ENCODE data around the gene SCN2A.
"Not testable (repeated sequence)": the region's sequence is repeated elsewhere in the genome, so short reads cannot be mapped to it uniquely, and the experiment has no call there.

SCN2A gene

DNA sequence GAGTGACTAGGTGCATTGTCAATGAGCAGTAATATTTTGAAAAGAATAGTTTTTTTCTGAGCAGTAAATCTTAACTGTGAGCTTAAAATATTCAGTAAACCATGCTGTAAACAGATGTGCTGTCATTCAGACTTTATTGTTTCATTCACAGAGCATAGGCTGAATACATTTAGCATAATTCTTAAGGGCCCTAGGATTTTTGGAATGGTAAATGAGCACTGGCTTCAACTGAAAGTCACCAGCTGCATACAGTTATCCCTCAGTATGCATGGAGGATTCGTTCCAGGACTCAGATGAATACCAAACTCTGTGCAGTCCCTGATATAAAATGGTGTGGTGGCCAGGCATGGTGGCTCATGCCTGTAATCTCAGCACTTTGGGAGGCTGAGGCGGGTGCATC is 21.1 kb downstream of the SCN2A start:
- not testable (repeated sequence) for H3K9me3 ChIP-seq (replicated peaks in 1 of 2; ENCODE audit: control insufficient read depth in 2 of 2, insufficient read depth in 1 of 2, low read depth in 1 of 2, low read length in 2 of 2); H3K79me1 ChIP-seq (ENCODE audit: low read depth, low read length); H2BK5ac ChIP-seq (ENCODE audit: low read length); H3K27me3 ChIP-seq (ENCODE audit: control insufficient read depth in 3 of 3, insufficient read depth in 3 of 3, low read depth in 1 of 3, low read length in 3 of 3); H2BK12ac ChIP-seq (ENCODE audit: low read length); H3K4ac ChIP-seq (ENCODE audit: low read length); H2BK15ac ChIP-seq (ENCODE audit: low read length); H3K9ac ChIP-seq (ENCODE audit: low read depth, low read length, poor library complexity); H2BK120ac ChIP-seq (ENCODE audit: low read depth, low read length); H3K27ac ChIP-seq (replicated peaks; ENCODE audit: low read length); H3K18ac ChIP-seq (ENCODE audit: low read length); H3K4me1 ChIP-seq (ENCODE audit: control insufficient read depth in 2 of 2, insufficient read depth in 1 of 2, low read depth in 1 of 2, low read length in 2 of 2); H3K23ac ChIP-seq (ENCODE audit: low read depth, low read length, poor library complexity); H3K36me3 ChIP-seq (replicated peaks in 1 of 2; ENCODE audit: control insufficient read depth in 2 of 2, insufficient read depth in 2 of 2, low read length in 2 of 2); DNase-seq (ENCODE audit: low spot score); H2AK5ac ChIP-seq (ENCODE audit: low read depth, low read length); H2AFZ ChIP-seq (ENCODE audit: low read length); H3K14ac ChIP-seq (ENCODE audit: low read length); H3K4me3 ChIP-seq (ENCODE audit: low read length in 2 of 2); H3K4me2 ChIP-seq (ENCODE audit: insufficient read depth, low read length, poor library complexity, severe bottlenecking); H4K8ac ChIP-seq (ENCODE audit: low read depth, low read length); H4K91ac ChIP-seq (ENCODE audit: low read depth, low read length, poor library complexity)
- no CpG with 5 or more reads among the region's 2 CpGs for WGBS, 2 donors (ENCODE audit: extremely low coverage in 2 of 2, insufficient read length in 2 of 2, insufficient replicate concordance in 1 of 2)

DNA sequence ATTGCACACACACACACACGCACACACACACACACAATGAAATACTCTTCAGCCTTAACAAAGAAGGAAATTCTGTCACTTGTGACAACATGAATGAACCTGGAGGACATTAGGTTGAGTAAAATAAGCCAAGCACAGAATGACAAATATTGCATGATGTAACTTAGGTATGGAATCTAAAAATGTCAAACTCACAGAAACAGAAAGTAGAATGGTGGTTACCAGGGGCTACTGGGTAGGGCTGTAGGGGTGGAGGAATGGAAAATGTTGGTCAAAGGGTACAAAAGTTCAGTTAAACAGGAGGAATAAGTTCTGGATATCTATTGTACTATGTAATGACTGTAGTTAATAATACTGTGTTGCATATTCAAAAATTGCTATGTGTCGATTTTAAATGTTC is 29.5 kb downstream of the SCN2A start:
- WGBS, 2 donors (ENCODE audit: extremely low coverage in 2 of 2, insufficient read length in 2 of 2, insufficient replicate concordance in 1 of 2), result no CpG with 5 or more reads among the region's 2 CpGs
- Histone ChIP-seq H3K18ac (ENCODE audit: low read length) (no peak overlapping the region), H3K9ac (ENCODE audit: low read depth, low read length, poor library complexity) (no peak overlapping the region)

DNA sequence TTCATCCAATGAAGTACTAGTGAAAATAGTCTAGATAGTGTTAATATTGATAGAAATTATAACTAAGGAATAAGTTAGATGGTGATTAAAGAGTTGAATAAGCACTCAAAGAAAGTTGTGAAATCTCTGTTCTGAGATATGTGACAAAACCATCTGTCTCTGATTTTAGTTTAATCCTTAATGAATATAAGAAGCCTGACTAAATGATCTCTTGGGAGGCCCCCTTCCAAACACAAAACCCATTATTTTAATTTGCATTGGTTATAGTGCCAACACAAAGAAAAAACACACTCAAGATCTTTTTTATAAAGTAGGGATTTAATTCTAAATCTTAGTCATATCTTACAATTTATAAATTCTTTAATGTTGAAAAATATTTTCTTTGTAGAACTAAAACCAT is 34.0 kb downstream of the SCN2A start:
- Histone ChIP-seq H3K27me3 (ENCODE audit: control insufficient read depth in 3 of 3, insufficient read depth in 3 of 3, low read depth in 1 of 3, low read length in 3 of 3) (no peaks in the 10 kb centered on the region), H3K14ac (ENCODE audit: low read length) (no peak overlapping the region), H2AFZ (ENCODE audit: low read length) (no peak overlapping the region), H3K4ac (ENCODE audit: low read length) (no peak overlapping the region), H2AK5ac (ENCODE audit: low read depth, low read length) (no peak overlapping the region), H3K36me3 (replicated peaks in 1 of 2; ENCODE audit: control insufficient read depth in 2 of 2, insufficient read depth in 2 of 2, low read length in 2 of 2) (no peaks in the 10 kb centered on the region), H2BK5ac (ENCODE audit: low read length) (no peak overlapping the region), H4K91ac (ENCODE audit: low read depth, low read length, poor library complexity) (no peak overlapping the region), H2BK15ac (ENCODE audit: low read length) (no peak overlapping the region), H3K23ac (ENCODE audit: low read depth, low read length, poor library complexity) (no peak overlapping the region), H3K4me1 (ENCODE audit: control insufficient read depth in 2 of 2, insufficient read depth in 1 of 2, low read depth in 1 of 2, low read length in 2 of 2) (no peaks in the 10 kb centered on the region), H3K27ac (replicated peaks; ENCODE audit: low read length) (no peak overlapping the region), H2BK120ac (ENCODE audit: low read depth, low read length) (no peak overlapping the region), H3K9ac (ENCODE audit: low read depth, low read length, poor library complexity) (no peak overlapping the region), H2BK12ac (ENCODE audit: low read length) (no peak overlapping the region), H3K9me3 (replicated peaks in 1 of 2; ENCODE audit: control insufficient read depth in 2 of 2, insufficient read depth in 1 of 2, low read depth in 1 of 2, low read length in 2 of 2) (no peaks in the 10 kb centered on the region), H3K79me1 (ENCODE audit: low read depth, low read length) (no peaks in the 10 kb centered on the region), H3K18ac (ENCODE audit: low read length) (no peak overlapping the region), H3K4me2 (ENCODE audit: insufficient read depth, low read length, poor library complexity, severe bottlenecking) (no peak overlapping the region), H3K4me3 (ENCODE audit: low read length in 2 of 2) (no peak overlapping the region), H4K8ac (ENCODE audit: low read depth, low read length) (no peak overlapping the region)
- DNase-seq (ENCODE audit: low spot score), result no peak

More for the DNA sequence above, 29.5 kb downstream of the SCN2A start:
- Histone ChIP-seq H3K4me3 (ENCODE audit: low read length in 2 of 2) (no peak overlapping the region), H2BK12ac (ENCODE audit: low read length) (no peak overlapping the region), H3K27ac (replicated peaks; ENCODE audit: low read length) (no peak overlapping the region), H2BK15ac (ENCODE audit: low read length) (no peak overlapping the region), H3K79me1 (ENCODE audit: low read depth, low read length) (no peaks in the 10 kb centered on the region), H3K4me2 (ENCODE audit: insufficient read depth, low read length, poor library complexity, severe bottlenecking) (no peak overlapping the region), H3K4ac (ENCODE audit: low read length) (no peak overlapping the region), H3K36me3 (replicated peaks in 1 of 2; ENCODE audit: control insufficient read depth in 2 of 2, insufficient read depth in 2 of 2, low read length in 2 of 2) (no peaks in the 10 kb centered on the region), H3K14ac (ENCODE audit: low read length) (no peak overlapping the region), H4K91ac (ENCODE audit: low read depth, low read length, poor library complexity) (no peak overlapping the region), H2BK120ac (ENCODE audit: low read depth, low read length) (no peak overlapping the region), H3K4me1 (ENCODE audit: control insufficient read depth in 2 of 2, insufficient read depth in 1 of 2, low read depth in 1 of 2, low read length in 2 of 2) (no peaks in the 10 kb centered on the region), H3K27me3 (ENCODE audit: control insufficient read depth in 3 of 3, insufficient read depth in 3 of 3, low read depth in 1 of 3, low read length in 3 of 3) (no peaks in the 10 kb centered on the region), H2AK5ac (ENCODE audit: low read depth, low read length) (no peak overlapping the region), H4K8ac (ENCODE audit: low read depth, low read length) (no peak overlapping the region), H3K23ac (ENCODE audit: low read depth, low read length, poor library complexity) (no peak overlapping the region), H2AFZ (ENCODE audit: low read length) (no peak overlapping the region), H2BK5ac (ENCODE audit: low read length) (no peak overlapping the region), H3K9me3 (replicated peaks in 1 of 2; ENCODE audit: control insufficient read depth in 2 of 2, insufficient read depth in 1 of 2, low read depth in 1 of 2, low read length in 2 of 2) (no peaks in the 10 kb centered on the region)
- DNase-seq (ENCODE audit: low spot score), result no peak

DNA sequence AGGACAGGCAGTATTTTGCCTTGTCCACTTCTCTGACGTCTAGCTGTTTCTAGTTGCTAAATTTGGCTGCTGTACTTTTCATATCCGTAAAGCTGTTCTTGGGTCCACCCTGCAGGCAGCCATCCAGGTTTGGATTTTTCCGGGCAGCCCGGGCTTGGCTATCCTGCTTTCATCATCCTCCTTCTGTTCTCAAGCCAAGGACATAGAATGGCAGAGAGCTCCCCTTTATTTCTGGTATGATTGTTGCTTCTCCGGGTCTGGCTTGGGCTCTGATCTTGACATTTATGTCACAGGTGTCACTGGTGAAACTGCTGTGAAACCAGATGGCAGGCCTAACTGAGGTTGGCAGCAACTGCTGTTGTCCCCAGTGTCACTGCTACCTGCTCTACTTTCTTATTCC is 35.5 kb downstream of the SCN2A start:
- no peaks in the 10 kb centered on the region for H3K36me3 ChIP-seq (replicated peaks in 1 of 2; ENCODE audit: control insufficient read depth in 2 of 2, insufficient read depth in 2 of 2, low read length in 2 of 2)
- no peak overlapping the region for H3K14ac ChIP-seq (ENCODE audit: low read length)
- DNase-seq (ENCODE audit: low spot score), result no peak
- H3K27me3 ChIP-seq (ENCODE audit: control insufficient read depth in 3 of 3, insufficient read depth in 3 of 3, low read depth in 1 of 3, low read length in 3 of 3), result no peaks in the 10 kb centered on the region
- H2BK12ac ChIP-seq (ENCODE audit: low read length), result no peak overlapping the region
- H3K9me3 ChIP-seq (replicated peaks in 1 of 2; ENCODE audit: control insufficient read depth in 2 of 2, insufficient read depth in 1 of 2, low read depth in 1 of 2, low read length in 2 of 2), result no peaks in the 10 kb centered on the region
- no CpG with 5 or more reads among the region's 5 CpGs for WGBS, 2 donors (ENCODE audit: extremely low coverage in 2 of 2, insufficient read length in 2 of 2, insufficient replicate concordance in 1 of 2)
- no peak overlapping the region for H3K27ac ChIP-seq (replicated peaks; ENCODE audit: low read length)
- H2BK5ac ChIP-seq (ENCODE audit: low read length), result no peak overlapping the region
- no peak overlapping the region for H2BK120ac ChIP-seq (ENCODE audit: low read depth, low read length)
- H3K4ac ChIP-seq (ENCODE audit: low read length), result no peak overlapping the region
- H4K8ac ChIP-seq (ENCODE audit: low read depth, low read length), result no peak overlapping the region
- H4K91ac ChIP-seq (ENCODE audit: low read depth, low read length, poor library complexity), result no peak overlapping the region
- H3K79me1 ChIP-seq (ENCODE audit: low read depth, low read length), result no peaks in the 10 kb centered on the region
- H3K18ac ChIP-seq (ENCODE audit: low read length), result no peak overlapping the region
- no peak overlapping the region for H3K4me2 ChIP-seq (ENCODE audit: insufficient read depth, low read length, poor library complexity, severe bottlenecking)
- no peak overlapping the region for H3K4me3 ChIP-seq (ENCODE audit: low read length in 2 of 2)
- no peak overlapping the region for H2BK15ac ChIP-seq (ENCODE audit: low read length)
- H3K4me1 ChIP-seq (ENCODE audit: control insufficient read depth in 2 of 2, insufficient read depth in 1 of 2, low read depth in 1 of 2, low read length in 2 of 2), result no peaks in the 10 kb centered on the region
- H3K9ac ChIP-seq (ENCODE audit: low read depth, low read length, poor library complexity), result no peak overlapping the region
- H2AFZ ChIP-seq (ENCODE audit: low read length), result no peak overlapping the region
- no peak overlapping the region for H2AK5ac ChIP-seq (ENCODE audit: low read depth, low read length)
- H3K23ac ChIP-seq (ENCODE audit: low read depth, low read length, poor library complexity), result no peak overlapping the region
